ENCODE results near the gene HIF3A.

DNA sequence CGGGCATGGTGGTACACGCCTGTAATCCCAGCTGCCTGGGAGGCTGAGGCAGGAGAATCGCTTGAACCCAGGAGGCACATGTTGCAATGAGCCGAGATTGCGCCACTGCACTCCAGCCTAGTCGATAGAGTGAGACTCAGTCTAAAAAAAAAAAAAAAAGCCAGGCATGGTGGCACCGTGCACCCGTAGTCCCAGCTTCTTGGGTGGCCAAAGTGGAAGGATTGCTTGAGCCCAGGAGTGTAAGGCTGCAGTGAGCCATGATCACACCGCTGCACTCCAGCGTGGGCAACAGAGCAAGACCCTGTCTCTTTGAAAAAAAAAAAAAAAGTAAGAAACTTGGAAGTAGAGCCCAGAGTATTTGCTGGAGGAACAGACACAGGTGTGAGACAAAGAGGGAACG is 88.8 kb downstream of the HIF3A start:
- TF ChIP-seq, protein P1, sequence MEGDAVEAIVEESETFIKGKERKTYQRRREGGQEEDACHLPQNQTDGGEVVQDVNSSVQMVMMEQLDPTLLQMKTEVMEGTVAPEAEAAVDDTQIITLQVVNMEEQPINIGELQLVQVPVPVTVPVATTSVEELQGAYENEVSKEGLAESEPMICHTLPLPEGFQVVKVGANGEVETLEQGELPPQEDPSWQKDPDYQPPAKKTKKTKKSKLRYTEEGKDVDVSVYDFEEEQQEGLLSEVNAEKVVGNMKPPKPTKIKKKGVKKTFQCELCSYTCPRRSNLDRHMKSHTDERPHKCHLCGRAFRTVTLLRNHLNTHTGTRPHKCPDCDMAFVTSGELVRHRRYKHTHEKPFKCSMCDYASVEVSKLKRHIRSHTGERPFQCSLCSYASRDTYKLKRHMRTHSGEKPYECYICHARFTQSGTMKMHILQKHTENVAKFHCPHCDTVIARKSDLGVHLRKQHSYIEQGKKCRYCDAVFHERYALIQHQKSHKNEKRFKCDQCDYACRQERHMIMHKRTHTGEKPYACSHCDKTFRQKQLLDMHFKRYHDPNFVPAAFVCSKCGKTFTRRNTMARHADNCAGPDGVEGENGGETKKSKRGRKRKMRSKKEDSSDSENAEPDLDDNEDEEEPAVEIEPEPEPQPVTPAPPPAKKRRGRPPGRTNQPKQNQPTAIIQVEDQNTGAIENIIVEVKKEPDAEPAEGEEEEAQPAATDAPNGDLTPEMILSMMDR (conservative IDR thresholded peaks at IDR 0.05; ENCODE audit: low read depth, low read length) = no peak
- TF ChIP-seq EZH2 (IDR thresholded peaks at IDR 0.05; ENCODE audit: borderline replicate concordance, low read depth, low read length, poor library complexity, severe bottlenecking) = no peak
